ENCODE data around the gene PLEK2.

DNA sequence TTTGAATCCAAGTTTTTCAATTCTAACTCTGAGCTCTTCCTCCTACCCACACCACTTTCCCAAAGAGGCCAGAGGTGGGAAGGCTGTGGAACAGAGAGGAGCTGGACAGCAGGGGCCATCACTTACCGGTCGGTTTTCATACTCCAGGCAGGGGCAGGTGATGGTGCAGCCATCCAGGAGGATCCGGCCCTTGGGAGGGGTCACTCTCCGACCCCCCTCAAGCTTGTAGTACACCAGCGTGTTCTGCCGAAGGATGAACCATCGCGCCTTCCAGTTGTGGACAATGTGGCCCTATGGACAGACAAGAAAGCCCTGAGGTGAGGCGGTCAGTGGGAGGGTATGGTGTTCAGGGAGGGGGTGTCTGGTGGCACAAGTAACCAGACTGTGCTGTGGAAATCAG is 14.4 kb downstream of the PLEK2 start:
- TF ChIP-seq ZBTB38 (CRISPR knock-in tag; IDR thresholded peaks at IDR 0.05), result no peak
- no peak for TF ChIP-seq RFX1 (IDR thresholded peaks at IDR 0.05)
- TF ChIP-seq TAF1 (CRISPR knock-in tag; IDR thresholded peaks at IDR 0.05), result no peak
- TF ChIP-seq MED1 (CRISPR knock-in tag; IDR thresholded peaks at IDR 0.05), result no peak
- TF ChIP-seq, protein P1, sequence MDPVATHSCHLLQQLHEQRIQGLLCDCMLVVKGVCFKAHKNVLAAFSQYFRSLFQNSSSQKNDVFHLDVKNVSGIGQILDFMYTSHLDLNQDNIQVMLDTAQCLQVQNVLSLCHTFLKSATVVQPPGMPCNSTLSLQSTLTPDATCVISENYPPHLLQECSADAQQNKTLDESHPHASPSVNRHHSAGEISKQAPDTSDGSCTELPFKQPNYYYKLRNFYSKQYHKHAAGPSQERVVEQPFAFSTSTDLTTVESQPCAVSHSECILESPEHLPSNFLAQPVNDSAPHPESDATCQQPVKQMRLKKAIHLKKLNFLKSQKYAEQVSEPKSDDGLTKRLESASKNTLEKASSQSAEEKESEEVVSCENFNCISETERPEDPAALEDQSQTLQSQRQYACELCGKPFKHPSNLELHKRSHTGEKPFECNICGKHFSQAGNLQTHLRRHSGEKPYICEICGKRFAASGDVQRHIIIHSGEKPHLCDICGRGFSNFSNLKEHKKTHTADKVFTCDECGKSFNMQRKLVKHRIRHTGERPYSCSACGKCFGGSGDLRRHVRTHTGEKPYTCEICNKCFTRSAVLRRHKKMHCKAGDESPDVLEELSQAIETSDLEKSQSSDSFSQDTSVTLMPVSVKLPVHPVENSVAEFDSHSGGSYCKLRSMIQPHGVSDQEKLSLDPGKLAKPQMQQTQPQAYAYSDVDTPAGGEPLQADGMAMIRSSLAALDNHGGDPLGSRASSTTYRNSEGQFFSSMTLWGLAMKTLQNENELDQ (CRISPR knock-in tag; IDR thresholded peaks at IDR 0.05; ENCODE audit: borderline replicate concordance), result no peak
- TF ChIP-seq, protein P2, sequence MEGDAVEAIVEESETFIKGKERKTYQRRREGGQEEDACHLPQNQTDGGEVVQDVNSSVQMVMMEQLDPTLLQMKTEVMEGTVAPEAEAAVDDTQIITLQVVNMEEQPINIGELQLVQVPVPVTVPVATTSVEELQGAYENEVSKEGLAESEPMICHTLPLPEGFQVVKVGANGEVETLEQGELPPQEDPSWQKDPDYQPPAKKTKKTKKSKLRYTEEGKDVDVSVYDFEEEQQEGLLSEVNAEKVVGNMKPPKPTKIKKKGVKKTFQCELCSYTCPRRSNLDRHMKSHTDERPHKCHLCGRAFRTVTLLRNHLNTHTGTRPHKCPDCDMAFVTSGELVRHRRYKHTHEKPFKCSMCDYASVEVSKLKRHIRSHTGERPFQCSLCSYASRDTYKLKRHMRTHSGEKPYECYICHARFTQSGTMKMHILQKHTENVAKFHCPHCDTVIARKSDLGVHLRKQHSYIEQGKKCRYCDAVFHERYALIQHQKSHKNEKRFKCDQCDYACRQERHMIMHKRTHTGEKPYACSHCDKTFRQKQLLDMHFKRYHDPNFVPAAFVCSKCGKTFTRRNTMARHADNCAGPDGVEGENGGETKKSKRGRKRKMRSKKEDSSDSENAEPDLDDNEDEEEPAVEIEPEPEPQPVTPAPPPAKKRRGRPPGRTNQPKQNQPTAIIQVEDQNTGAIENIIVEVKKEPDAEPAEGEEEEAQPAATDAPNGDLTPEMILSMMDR (CRISPR knock-in tag; IDR thresholded peaks at IDR 0.05), result no peak
- no peak for TF ChIP-seq FOXM1 (CRISPR knock-in tag; IDR thresholded peaks at IDR 0.05)
- TF ChIP-seq, protein P3, sequence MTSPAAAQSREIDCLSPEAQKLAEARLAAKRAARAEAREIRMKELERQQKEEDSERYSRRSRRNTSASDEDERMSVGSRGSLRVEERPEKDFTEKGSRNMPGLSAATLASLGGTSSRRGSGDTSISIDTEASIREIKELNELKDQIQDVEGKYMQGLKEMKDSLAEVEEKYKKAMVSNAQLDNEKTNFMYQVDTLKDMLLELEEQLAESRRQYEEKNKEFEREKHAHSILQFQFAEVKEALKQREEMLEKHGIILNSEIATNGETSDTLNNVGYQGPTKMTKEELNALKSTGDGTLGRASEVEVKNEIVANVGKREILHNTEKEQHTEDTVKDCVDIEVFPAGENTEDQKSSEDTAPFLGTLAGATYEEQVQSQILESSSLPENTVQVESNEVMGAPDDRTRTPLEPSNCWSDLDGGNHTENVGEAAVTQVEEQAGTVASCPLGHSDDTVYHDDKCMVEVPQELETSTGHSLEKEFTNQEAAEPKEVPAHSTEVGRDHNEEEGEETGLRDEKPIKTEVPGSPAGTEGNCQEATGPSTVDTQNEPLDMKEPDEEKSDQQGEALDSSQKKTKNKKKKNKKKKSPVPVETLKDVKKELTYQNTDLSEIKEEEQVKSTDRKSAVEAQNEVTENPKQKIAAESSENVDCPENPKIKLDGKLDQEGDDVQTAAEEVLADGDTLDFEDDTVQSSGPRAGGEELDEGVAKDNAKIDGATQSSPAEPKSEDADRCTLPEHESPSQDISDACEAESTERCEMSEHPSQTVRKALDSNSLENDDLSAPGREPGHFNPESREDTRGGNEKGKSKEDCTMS (CRISPR knock-in tag; conservative IDR thresholded peaks at IDR 0.05), result no peak
- no peak for TF ChIP-seq HNRNPUL1 (IDR thresholded peaks at IDR 0.05; ENCODE audit: low read depth, low read length)
- TF ChIP-seq POLR2A (IDR thresholded peaks at IDR 0.05; ENCODE audit: insufficient read depth in 1 of 2, low read depth in 2 of 2, low read length in 2 of 2), result no peak
- no peak for TF ChIP-seq ZNF431 (CRISPR knock-in tag; IDR thresholded peaks at IDR 0.05; ENCODE audit: borderline replicate concordance, low read depth)
- TF ChIP-seq CBFB (CRISPR knock-in tag; IDR thresholded peaks at IDR 0.05), result no peak
- TF ChIP-seq, protein P4, sequence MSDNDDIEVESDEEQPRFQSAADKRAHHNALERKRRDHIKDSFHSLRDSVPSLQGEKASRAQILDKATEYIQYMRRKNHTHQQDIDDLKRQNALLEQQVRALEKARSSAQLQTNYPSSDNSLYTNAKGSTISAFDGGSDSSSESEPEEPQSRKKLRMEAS (IDR thresholded peaks at IDR 0.05), result no peak
